ENCODE measurements around the gene RSPO3. TPM values are rescaled to one million over a fixed set of nuclear protein-coding genes. Genes with fewer than 3 reads are reported as not detected.

RSPO3 gene
- total and polyA plus RNA-seq, 2 donors (not counting 1 experiment from before 2014, with no cell fraction given) = 0.85 to 12.4 TPM

GRCh38 chr6:127120023-127120786 lies 1.7 kb downstream of the RSPO3 start:
- Histone ChIP-seq H3K36me3 (ENCODE audit: control insufficient read depth, insufficient read depth, low read length) (no peaks in the 10 kb centered on the region), H4K20me1 (ENCODE audit: control insufficient read depth, extremely low read depth, insufficient read depth, low read length) (no peaks in the 10 kb centered on the region), H3K4me1 (ENCODE audit: control insufficient read depth, extremely low read depth, insufficient read depth, low read length) (peaks cover 2% of the 10 kb centered on the region), H3K9me3 (ENCODE audit: control insufficient read depth, insufficient read depth, low read depth, low read length) (no peaks in the 10 kb centered on the region), H3K27me3 (ENCODE audit: control insufficient read depth, insufficient read depth, low read length) (peaks cover 32% of the 10 kb centered on the region), H2AFZ (ENCODE audit: low read length) (no peak overlapping the region), H3K4me2 (ENCODE audit: extremely low read depth, insufficient read depth, low read length) (peak overlapping the region; percentile 93), H3K79me2 (ENCODE audit: control insufficient read depth, insufficient read depth, low read length) (no peaks in the 10 kb centered on the region), H3K4me3 (replicated peaks in 1 of 4; ENCODE audit: control extremely low read depth in 1 of 4, insufficient read depth in 1 of 4, low read depth in 3 of 4, low read length in 4 of 4) (peak overlapping the region; percentile 30 to 67 (median 60)), H3K9ac (ENCODE audit: insufficient read depth, low read length) (no peak overlapping the region), H3K27ac (ENCODE audit: insufficient read depth, low read length) (no peak overlapping the region)
- TF ChIP-seq CTCF (conservative IDR thresholded peaks at IDR 0.05 in 1 of 2, IDR thresholded peaks at IDR 0.05 in 1 of 2; ENCODE audit: low read depth in 1 of 2, low read length in 2 of 2) (no peak), EZH2 (IDR thresholded peaks at IDR 0.05; ENCODE audit: low read length, missing control alignments) (peak; percentile 62)
- no peak for DNase-seq (ENCODE audit: low read depth in 2 of 2)

GRCh38 chr6:127120787-127121636 lies 2.5 kb downstream of the RSPO3 start:
- Histone ChIP-seq H3K36me3 (ENCODE audit: control insufficient read depth, insufficient read depth, low read length) (no peaks in the 10 kb centered on the region), H3K9ac (ENCODE audit: insufficient read depth, low read length) (no peak overlapping the region), H3K27me3 (ENCODE audit: control insufficient read depth, insufficient read depth, low read length) (peaks cover 32% of the 10 kb centered on the region), H2AFZ (ENCODE audit: low read length) (no peak overlapping the region), H3K4me1 (ENCODE audit: control insufficient read depth, extremely low read depth, insufficient read depth, low read length) (peaks cover 2% of the 10 kb centered on the region), H3K79me2 (ENCODE audit: control insufficient read depth, insufficient read depth, low read length) (no peaks in the 10 kb centered on the region), H3K27ac (ENCODE audit: insufficient read depth, low read length) (no peak overlapping the region), H3K9me3 (ENCODE audit: control insufficient read depth, insufficient read depth, low read depth, low read length) (no peaks in the 10 kb centered on the region), H3K4me3 (replicated peaks in 1 of 4; ENCODE audit: control extremely low read depth in 1 of 4, insufficient read depth in 1 of 4, low read depth in 3 of 4, low read length in 4 of 4) (peak overlapping the region in 3 of 4 experiments; percentile 4 to 67 (median 33)), H3K4me2 (ENCODE audit: extremely low read depth, insufficient read depth, low read length) (peak overlapping the region; percentile 78), H4K20me1 (ENCODE audit: control insufficient read depth, extremely low read depth, insufficient read depth, low read length) (no peaks in the 10 kb centered on the region)
- TF ChIP-seq CTCF (conservative IDR thresholded peaks at IDR 0.05 in 1 of 2, IDR thresholded peaks at IDR 0.05 in 1 of 2; ENCODE audit: low read depth in 1 of 2, low read length in 2 of 2) (peak; percentile 86 to 93), EZH2 (IDR thresholded peaks at IDR 0.05; ENCODE audit: low read length, missing control alignments) (no peak)
- peak; percentile 74 to 85 for DNase-seq (ENCODE audit: low read depth in 2 of 2)

- Histone ChIP-seq H3K36me3 (ENCODE audit: control insufficient read depth, insufficient read depth, low read length) (no peaks in the 10 kb centered on the region), H3K4me1 (ENCODE audit: control insufficient read depth, extremely low read depth, insufficient read depth, low read length) (peaks cover 2% of the 10 kb centered on the region), H3K9ac (ENCODE audit: insufficient read depth, low read length) (no peak overlapping the region), H3K79me2 (ENCODE audit: control insufficient read depth, insufficient read depth, low read length) (no peaks in the 10 kb centered on the region), H3K4me3 (replicated peaks in 1 of 4; ENCODE audit: control extremely low read depth in 1 of 4, insufficient read depth in 1 of 4, low read depth in 3 of 4, low read length in 4 of 4) (no peak overlapping the region), H3K27ac (ENCODE audit: insufficient read depth, low read length) (no peak overlapping the region), H2AFZ (ENCODE audit: low read length) (no peak overlapping the region), H3K27me3 (ENCODE audit: control insufficient read depth, insufficient read depth, low read length) (peaks cover 29% of the 10 kb centered on the region), H3K9me3 (ENCODE audit: control insufficient read depth, insufficient read depth, low read depth, low read length) (no peaks in the 10 kb centered on the region), H4K20me1 (ENCODE audit: control insufficient read depth, extremely low read depth, insufficient read depth, low read length) (no peaks in the 10 kb centered on the region), H3K4me2 (ENCODE audit: extremely low read depth, insufficient read depth, low read length) (no peak overlapping the region)
- TF ChIP-seq EZH2 (IDR thresholded peaks at IDR 0.05; ENCODE audit: low read length, missing control alignments) (no peak), CTCF (conservative IDR thresholded peaks at IDR 0.05 in 1 of 2, IDR thresholded peaks at IDR 0.05 in 1 of 2; ENCODE audit: low read depth in 1 of 2, low read length in 2 of 2) (no peak)
- DNase-seq (ENCODE audit: low read depth in 2 of 2) = no peak
Measured at GRCh38 chr6:127121637-127121960, 3.1 kb downstream of the RSPO3 start.
